CD4-positive, alpha-beta T cell treated with Interleukin-4 for 1 hour (primary cell): ENCODE data around the gene KIAA0930.

Experiments
- DNase-seq, 2 donors: peaks; one replicate each; pipeline ENCODE4 v3.0.0-alpha.2; 2020 to 2022

Gene KIAA0930

GRCh38 chr22:45216133-45217003 lies 24.3 kb downstream of the KIAA0930 start:
- no peak for DNase-seq

GRCh38 chr22:45212992-45213751 lies 27.5 kb downstream of the KIAA0930 start:
- peak in 1 of 2 donors; percentile 27 for DNase-seq

- DNase-seq, result no peak
These were observed 28.4 kb downstream of the KIAA0930 start for GRCh38 chr22:45212306-45212709.

DNA sequence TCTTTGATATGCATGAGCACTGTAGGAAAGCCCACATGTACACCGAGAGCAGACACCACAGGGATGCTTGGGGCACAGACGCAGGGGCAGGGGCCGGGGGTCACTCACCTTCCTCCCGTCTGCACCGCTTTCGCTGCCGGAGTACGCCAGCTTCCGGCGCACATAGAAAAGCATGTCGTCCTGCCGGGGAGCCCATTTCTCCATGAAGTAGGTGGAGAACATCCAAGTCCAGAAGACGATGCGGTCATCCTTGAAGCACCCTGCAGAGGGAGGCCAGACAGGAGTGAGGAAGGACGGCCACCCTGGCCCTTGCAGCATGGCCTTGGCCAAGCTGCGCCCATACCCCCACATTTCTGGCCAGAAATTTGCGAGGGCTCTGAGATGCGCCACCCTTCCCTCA lies 28.8 kb downstream of the KIAA0930 start:
- no peak for DNase-seq

- no peak for DNase-seq
These were observed 29.3 kb downstream of the KIAA0930 start for GRCh38 chr22:45211435-45211834.

GRCh38 chr22:45210991-45211390 lies 29.7 kb downstream of the KIAA0930 start:
- DNase-seq, result no peak

DNA sequence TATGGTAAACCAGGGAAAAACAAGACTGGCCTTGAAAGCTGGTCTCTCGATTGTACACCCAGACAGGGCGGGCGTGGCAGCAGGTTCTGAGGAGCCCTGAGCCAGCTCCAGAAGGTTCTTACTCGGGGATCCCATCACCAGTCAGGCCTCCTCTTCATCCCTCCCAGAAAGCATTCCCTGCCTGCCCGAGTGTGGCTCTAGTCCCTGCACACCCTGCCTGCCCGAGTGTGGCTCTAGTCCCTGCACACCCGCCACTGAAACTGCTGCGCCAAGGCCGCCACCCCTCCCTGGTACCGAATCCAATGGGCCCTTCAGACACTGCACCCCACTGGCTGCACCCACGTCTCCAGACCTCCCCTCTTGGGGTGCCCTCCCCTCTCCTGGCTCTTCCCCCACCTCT lies 30.1 kb downstream of the KIAA0930 start:
- DNase-seq, result no peak

GRCh38 chr22:45210174-45210573 lies 30.5 kb downstream of the KIAA0930 start:
- no peak for DNase-seq

DNA sequence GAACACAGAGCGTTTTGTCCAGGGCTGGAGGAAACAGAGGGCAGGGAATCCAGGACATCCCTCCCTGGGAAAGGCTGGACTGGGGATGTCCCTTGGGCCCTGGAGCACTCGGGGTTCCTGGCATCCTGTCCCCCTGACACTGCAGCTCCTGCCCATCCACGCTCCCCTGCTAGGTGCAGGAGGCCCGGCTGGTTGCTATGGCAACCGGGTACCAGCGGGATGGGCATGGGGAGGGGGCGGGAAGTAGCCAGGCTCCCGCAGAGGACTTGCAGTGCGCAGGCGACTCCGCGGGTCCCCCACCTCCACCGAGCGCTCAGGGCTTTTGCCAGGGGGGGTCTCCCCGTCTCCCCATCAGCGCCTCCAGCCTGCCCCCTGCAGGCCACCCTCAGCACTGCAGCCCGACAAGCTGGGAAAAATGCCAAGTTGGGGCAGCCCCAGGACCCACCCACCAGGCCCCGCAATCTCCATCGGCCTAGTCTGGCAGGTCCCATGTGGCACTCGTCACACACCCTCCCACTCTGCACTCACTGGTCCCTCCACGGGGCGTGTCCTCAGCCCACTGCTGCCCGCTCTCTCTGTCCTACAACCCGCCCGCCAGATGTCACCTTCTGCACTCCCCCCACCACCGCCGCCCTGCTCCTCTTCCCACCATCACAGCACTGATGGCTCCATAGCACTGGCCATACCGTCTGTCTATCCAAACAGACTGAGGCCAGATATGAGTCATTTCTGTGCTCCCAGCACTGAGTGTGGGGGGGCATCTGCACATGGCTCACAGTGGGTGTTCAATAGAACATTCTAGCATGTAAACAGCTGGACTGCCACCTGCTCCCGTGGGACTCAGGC lies 31.5 kb downstream of the KIAA0930 start:
- peak in 1 of 2 donors; percentile 26 for DNase-seq

- no peak for DNase-seq
These were observed 32.0 kb downstream of the KIAA0930 start for GRCh38 chr22:45208696-45208992.

DNA sequence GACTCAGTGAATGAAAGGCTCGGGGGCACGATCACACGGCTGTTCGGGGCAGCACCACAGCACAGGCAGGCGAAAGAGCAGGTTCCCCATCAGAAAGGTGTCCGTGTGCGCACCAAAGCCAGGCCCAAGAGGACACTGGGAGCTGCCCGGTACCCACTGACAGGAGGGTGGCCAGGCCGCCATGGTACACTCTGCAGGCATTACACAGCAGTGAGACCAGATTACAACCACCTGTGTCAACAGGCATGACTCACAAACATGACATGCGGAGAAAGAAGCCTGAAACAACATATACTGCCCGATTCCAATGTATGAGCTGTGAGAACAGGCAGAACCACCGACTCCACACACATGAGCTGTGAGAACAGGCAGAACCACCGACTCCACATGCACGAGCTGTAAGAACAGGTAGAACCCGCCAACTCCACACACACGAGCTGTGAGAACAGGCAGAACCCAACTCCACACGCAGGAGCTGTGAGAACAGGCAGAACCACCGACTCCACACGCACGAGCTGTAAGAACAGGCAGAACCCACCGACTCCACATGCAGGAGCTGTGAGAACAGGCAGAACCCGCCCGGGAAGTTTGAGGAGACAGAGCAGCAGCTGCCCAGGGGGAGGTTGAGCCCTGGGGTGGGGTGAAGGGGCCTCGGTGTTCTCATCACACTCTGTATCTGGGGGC lies 32.6 kb downstream of the KIAA0930 start:
- DNase-seq, result no peak

- no peak for DNase-seq
These were observed 33.2 kb downstream of the KIAA0930 start for GRCh38 chr22:45207533-45207932.

GRCh38 chr22:45206233-45206632 lies 34.5 kb downstream of the KIAA0930 start:
- DNase-seq, result no peak

- DNase-seq, result no peak
These were observed 35.3 kb downstream of the KIAA0930 start for GRCh38 chr22:45205276-45205925.

DNA sequence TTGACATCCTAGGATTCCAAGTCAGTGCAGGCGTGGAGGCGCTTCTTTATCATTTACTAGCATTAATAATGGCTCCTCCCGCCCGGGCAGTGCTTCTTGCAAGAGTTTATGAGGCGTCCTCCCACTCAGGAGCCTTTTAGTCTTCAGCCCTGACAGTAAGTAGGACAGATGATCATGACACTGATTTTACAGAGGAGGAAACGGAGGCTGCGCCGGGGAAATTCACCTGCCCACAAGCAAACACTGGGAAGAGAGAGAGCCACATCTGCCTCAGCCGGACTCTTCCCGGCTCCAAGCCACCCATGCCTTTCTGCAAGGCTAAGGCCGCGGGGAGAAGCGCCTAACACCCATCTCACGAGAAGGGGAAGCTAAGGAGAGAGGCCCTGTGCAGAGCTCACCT lies 35.9 kb downstream of the KIAA0930 start:
- DNase-seq, result no peak

DNA sequence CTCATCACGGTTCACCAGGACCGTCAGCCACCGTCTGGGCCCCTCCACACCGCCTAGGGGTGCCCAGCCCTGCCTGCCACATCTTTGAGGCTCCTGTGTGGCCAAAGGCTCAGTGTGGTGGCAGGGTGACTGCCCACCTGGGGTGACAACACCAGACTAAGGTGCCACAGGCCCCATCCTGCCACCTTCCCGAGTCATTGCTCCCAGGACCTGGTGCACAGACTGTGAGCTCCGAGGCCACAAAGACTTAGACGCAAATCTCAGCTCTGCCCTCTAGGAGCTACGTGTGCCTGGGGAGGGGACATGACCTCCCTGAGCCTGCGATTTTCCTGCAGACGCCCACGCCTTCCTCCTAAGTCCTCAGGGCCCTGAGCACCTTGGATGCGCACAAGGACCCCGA lies 36.5 kb downstream of the KIAA0930 start:
- no peak for DNase-seq

DNA sequence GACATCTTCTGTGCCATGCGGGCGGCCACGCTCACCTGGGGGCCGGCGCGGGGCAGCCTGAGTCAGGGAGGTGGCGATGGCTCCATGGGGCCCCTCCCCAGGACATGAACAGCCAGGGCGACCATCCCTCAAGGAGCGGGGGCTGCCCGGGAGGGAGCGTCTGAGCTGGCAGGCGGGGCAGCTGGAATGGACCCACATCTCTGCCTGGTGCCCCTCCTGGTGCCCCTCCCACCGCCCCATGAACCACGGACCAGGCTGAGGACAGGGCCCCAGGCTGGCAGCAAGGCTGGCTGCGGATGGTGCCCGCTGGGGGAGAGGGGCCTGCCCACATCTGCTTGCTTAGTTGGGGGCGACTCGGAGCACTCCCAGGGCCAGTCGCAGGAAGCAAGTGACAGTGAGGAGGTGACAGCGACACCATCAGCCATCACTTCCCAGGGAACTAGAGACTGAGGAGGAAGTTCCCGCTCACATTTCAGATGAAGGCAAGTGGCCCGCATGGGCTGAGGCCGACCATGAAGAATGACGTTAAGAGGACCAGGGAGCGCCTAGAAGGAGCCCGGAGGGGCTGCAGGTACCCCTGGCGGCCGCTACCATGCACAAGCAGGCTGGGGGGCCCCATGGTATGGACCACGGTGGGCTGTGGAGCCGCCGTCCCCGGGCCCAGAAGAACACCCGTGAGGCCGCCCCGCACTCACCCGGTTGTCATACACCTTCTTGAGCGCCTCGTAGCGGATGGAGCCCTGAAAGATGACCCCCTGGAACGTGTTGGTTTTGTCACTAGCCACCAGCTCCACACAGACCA lies 37.3 kb downstream of the KIAA0930 start:
- DNase-seq, result no peak

- no peak for DNase-seq
These were observed 38.2 kb downstream of the KIAA0930 start for GRCh38 chr22:45202333-45203149.

DNA sequence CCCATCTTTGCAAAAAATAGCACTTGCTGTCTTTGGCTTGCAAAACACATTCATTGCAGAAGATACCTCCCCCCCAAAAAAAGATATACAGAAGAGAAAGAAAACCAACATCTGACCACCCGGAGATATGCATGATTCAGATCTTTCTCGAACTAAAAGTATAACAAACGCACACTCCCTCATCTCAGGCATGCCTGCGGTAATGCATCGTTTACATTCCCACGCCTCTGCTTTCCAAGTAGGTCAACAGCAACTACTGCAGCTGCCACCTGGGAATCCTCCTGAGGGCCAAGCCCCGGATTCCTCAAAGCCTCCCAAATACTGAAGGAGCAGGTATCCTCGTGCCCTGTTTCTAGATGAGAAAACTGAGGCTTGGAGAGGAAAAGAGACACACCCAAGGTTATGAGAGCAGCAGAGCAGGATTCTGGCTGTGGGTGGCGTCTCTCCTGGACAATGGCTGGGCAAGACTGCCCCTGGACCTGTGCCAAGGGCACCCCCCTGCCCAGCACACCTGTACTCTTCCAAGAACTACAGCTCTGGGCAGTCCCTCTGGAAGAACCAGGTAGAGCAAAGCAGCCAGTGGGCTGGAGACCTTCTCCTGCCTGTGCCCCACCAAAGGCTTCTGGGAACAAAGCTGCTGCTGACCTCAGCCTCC lies 38.9 kb downstream of the KIAA0930 start:
- DNase-seq, result no peak
